ENCODE measurements around the gene ZNF827. TPM values are rescaled to one million over a fixed set of nuclear protein-coding genes. Genes with fewer than 3 reads are reported as not detected.

Gene ZNF827
- total RNA-seq, 1 donor from 2014 or later = 116 TPM

GRCh38 chr4:145861336-145862318 is 77.0 kb downstream of the ZNF827 start:
- Mint-ChIP-seq H3K4me1 (peaks cover 36% of the 10 kb centered on the region), H3K27ac (peak overlapping the region; percentile 76), H3K27me3 (ENCODE audit: low read depth) (no peaks in the 10 kb centered on the region), H3K4me3 (no peak overlapping the region), H3K36me3 (peaks cover 33% of the 10 kb centered on the region), H3K9me3 (no peaks in the 10 kb centered on the region)
- DNase-seq (ENCODE audit: low spot score in 2 of 2, unreplicated experiment in 2 of 2) = no peak
- TF ChIP-seq CTCF (IDR thresholded peaks at IDR 0.05; ENCODE audit: unreplicated experiment) = no peak

GRCh38 chr4:145860897-145861296 is 77.7 kb downstream of the ZNF827 start:
- no peak for DNase-seq (ENCODE audit: low spot score in 2 of 2, unreplicated experiment in 2 of 2)
- H3K4me1 Mint-ChIP-seq = peaks cover 28% of the 10 kb centered on the region
- H3K27me3 Mint-ChIP-seq (ENCODE audit: low read depth) = no peaks in the 10 kb centered on the region
- TF ChIP-seq CTCF (IDR thresholded peaks at IDR 0.05; ENCODE audit: unreplicated experiment) = no peak
- H3K27ac Mint-ChIP-seq = peak overlapping the region; percentile 76
- peaks cover 33% of the 10 kb centered on the region for H3K36me3 Mint-ChIP-seq
- H3K4me3 Mint-ChIP-seq = no peak overlapping the region
- no peaks in the 10 kb centered on the region for H3K9me3 Mint-ChIP-seq

- H3K27ac Mint-ChIP-seq = peak overlapping the region; percentile 6
- peaks cover 33% of the 10 kb centered on the region for H3K36me3 Mint-ChIP-seq
- no peak for DNase-seq (ENCODE audit: low spot score in 2 of 2, unreplicated experiment in 2 of 2)
- no peaks in the 10 kb centered on the region for H3K9me3 Mint-ChIP-seq
- peaks cover 24% of the 10 kb centered on the region for H3K4me1 Mint-ChIP-seq
- H3K27me3 Mint-ChIP-seq (ENCODE audit: low read depth) = no peaks in the 10 kb centered on the region
- TF ChIP-seq CTCF (IDR thresholded peaks at IDR 0.05; ENCODE audit: unreplicated experiment) = no peak
- H3K4me3 Mint-ChIP-seq = no peak overlapping the region
Observed at GRCh38 chr4:145860446-145860845, 78.2 kb downstream of the ZNF827 start.

- Mint-ChIP-seq H3K27ac (peak overlapping the region; percentile 60), H3K9me3 (no peaks in the 10 kb centered on the region), H3K4me3 (no peak overlapping the region), H3K4me1 (peaks cover 20% of the 10 kb centered on the region), H3K27me3 (ENCODE audit: low read depth) (no peaks in the 10 kb centered on the region), H3K36me3 (peaks cover 37% of the 10 kb centered on the region)
- TF ChIP-seq CTCF (IDR thresholded peaks at IDR 0.05; ENCODE audit: unreplicated experiment) = no peak
- DNase-seq (ENCODE audit: low spot score in 2 of 2, unreplicated experiment in 2 of 2) = no peak
Observed at GRCh38 chr4:145859926-145860325, 78.7 kb downstream of the ZNF827 start.

- no peaks in the 10 kb centered on the region for H3K9me3 Mint-ChIP-seq
- H3K27ac Mint-ChIP-seq = peak overlapping the region; percentile 60
Observed at GRCh38 chr4:145859426-145859825, 79.2 kb downstream of the ZNF827 start.

More at GRCh38 chr4:145859426-145859825, 79.2 kb downstream of the ZNF827 start:
- no peaks in the 10 kb centered on the region for H3K27me3 Mint-ChIP-seq (ENCODE audit: low read depth)
- no peak for DNase-seq (ENCODE audit: low spot score in 2 of 2, unreplicated experiment in 2 of 2)
- H3K36me3 Mint-ChIP-seq = peaks cover 42% of the 10 kb centered on the region
- no peak overlapping the region for H3K4me3 Mint-ChIP-seq
- peaks cover 16% of the 10 kb centered on the region for H3K4me1 Mint-ChIP-seq
- TF ChIP-seq CTCF (IDR thresholded peaks at IDR 0.05; ENCODE audit: unreplicated experiment) = no peak

Measured in mesothelial cell of epicardium (in vitro differentiated cells).